WERI-Rb-1 (cell line): ENCODE measurements around the gene MESP1.
"Not testable (repeated sequence)": the region's sequence is repeated elsewhere in the genome, so short reads cannot be mapped to it uniquely, and the experiment has no call there.

Source experiments
- DNase-seq: peaks from one replicate; pipeline ENCODE4 v3.0.0-alpha.2; 2020
- H3K27ac ChIP-seq: fragments of 250-450 bp; sonication (Bioruptor Pico); 2 replicates; pipeline ENCODE4 v1.5.1; 2020; ENCODE audit warnings: mild to moderate bottlenecking, moderate library complexity
- H3K27me3 ChIP-seq: fragments of 250-450 bp; sonication (Bioruptor Pico); 2 replicates; pipeline ENCODE4 v1.5.1; 2021; ENCODE audit warnings: mild to moderate bottlenecking, low read depth, moderate library complexity; ENCODE audit not compliant: insufficient read depth, severe bottlenecking
- H3K36me3 ChIP-seq: fragments of 250-450 bp; sonication (Bioruptor Pico); 2 replicates; pipeline ENCODE4 v1.5.1; 2020; ENCODE audit warnings: mild to moderate bottlenecking, moderate library complexity
- H3K4me3 ChIP-seq: 2 replicates; pipeline ENCODE4 v1.5.1; 2011; ENCODE audit warnings: low read depth, mild to moderate bottlenecking, control low read depth, low read length
- H3K9me3 ChIP-seq: fragments of 250-450 bp; sonication (Bioruptor Pico); 2 replicates; pipeline ENCODE4 v1.5.1; 2021; ENCODE audit warnings: mild to moderate bottlenecking, moderate library complexity; ENCODE audit not compliant: severe bottlenecking
- TF ChIP-seq, protein P1 (sequence below): IDR thresholded peaks from 2 replicates; pipeline ENCODE4 v1.5.1; 2011; ENCODE audit warnings: low read depth, mild to moderate bottlenecking, control low read depth, inconsistent platforms, low read length

MESP1 gene

DNA sequence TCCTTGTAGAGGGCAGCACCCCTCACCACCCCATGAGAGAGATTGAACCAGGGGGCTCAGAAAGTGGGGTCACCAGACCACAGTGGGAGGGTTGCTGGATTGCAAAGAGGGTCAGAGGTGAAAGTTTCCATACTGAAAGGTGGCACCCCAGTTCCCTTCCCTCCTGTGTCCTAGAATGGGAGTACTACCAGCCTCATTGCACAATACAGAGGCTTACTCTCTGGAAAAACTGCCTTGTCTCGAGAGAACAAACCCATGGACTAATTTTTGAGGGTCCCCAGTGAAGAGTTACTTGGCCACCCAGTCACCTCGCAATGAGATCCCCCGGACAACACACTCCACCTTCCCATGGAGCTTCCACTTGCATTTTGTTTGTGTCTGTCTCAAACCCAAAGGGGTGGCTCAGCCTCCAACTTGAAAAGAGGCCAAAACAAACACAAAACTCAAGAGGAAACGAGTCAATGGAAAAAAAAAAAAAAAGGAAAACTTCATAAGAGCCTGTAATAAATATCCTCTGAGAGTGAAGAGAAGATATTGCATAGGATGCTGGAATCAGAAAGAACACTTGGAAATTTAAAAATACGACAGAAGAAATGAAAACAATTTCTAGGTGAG, 43.7 kb upstream of the MESP1 start:
- no peaks in the 10 kb centered on the region for H3K27me3 ChIP-seq
- no peaks in the 10 kb centered on the region for H3K36me3 ChIP-seq
- no peak for DNase-seq
- TF ChIP-seq, protein P1, sequence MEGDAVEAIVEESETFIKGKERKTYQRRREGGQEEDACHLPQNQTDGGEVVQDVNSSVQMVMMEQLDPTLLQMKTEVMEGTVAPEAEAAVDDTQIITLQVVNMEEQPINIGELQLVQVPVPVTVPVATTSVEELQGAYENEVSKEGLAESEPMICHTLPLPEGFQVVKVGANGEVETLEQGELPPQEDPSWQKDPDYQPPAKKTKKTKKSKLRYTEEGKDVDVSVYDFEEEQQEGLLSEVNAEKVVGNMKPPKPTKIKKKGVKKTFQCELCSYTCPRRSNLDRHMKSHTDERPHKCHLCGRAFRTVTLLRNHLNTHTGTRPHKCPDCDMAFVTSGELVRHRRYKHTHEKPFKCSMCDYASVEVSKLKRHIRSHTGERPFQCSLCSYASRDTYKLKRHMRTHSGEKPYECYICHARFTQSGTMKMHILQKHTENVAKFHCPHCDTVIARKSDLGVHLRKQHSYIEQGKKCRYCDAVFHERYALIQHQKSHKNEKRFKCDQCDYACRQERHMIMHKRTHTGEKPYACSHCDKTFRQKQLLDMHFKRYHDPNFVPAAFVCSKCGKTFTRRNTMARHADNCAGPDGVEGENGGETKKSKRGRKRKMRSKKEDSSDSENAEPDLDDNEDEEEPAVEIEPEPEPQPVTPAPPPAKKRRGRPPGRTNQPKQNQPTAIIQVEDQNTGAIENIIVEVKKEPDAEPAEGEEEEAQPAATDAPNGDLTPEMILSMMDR, result no peak
- H3K9me3 ChIP-seq, result no peaks in the 10 kb centered on the region
- no peak overlapping the region for H3K27ac ChIP-seq
- H3K4me3 ChIP-seq, result no peak overlapping the region

DNA sequence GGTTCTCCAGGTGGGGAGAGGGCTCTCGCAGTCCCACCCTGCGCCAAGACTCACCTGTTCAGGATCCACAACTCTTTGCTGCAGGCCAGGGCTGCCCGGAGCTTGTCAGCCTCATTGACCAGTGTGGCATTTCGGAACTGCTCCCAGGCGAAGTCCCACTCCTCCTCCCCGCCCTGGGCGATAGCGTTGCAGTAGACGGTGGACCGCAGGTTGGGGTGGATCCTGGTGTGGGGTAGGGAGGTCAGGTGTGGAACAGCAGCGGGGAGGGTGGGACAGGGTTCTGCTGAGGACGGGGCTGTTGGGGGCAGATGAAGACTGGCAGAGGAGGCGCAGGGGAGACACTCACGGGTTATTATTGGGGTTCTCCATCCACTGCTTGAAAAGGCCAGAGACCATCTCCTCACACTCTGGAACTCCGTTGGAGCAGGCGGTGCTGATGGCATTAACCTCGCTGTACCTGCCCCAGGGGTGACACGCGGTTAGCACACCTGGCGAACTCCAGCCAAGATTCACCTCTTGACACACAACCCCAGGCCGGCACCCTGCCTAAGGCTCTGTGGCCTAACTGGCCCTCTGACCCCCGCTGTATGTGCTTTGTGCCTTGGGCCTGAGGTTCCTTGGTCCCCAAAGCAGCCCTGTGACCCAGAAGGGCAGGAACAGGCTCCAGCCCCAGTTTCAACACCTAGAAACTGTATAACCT, 41.2 kb upstream of the MESP1 start:
- DNase-seq, result no peak
- Histone ChIP-seq H3K9me3 (peaks cover 6% of the 10 kb centered on the region), H3K27me3 (no peaks in the 10 kb centered on the region), H3K27ac (no peak overlapping the region), H3K36me3 (no peaks in the 10 kb centered on the region), H3K4me3 (no peak overlapping the region)
- TF ChIP-seq, protein P1, result no peak

DNA sequence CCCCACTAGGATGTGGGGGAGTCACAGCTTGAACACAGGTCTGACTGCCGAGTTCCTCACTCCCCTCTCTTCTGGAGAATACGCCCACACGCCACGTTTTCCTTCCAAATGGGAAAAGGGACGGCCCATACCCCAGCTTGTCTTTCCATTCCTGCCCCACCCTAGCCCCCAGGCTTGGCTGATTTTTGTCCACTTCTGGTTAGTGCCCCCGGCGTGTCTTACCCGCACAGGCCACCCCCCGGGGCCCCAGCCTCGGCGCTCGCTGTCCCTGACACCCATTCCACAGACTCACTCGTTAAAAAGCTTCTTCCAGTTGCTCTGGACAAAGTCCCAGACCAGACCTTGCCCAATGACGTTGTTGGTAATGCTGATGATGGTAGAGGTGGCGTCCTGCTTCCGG, 39.6 kb upstream of the MESP1 start:
- no peaks in the 10 kb centered on the region for H3K36me3 ChIP-seq
- H3K27me3 ChIP-seq, result no peaks in the 10 kb centered on the region
- DNase-seq, result no peak
- no peak overlapping the region for H3K27ac ChIP-seq
- H3K9me3 ChIP-seq, result peaks cover 6% of the 10 kb centered on the region
- no peak overlapping the region for H3K4me3 ChIP-seq
- TF ChIP-seq, protein P1, result no peak

DNA sequence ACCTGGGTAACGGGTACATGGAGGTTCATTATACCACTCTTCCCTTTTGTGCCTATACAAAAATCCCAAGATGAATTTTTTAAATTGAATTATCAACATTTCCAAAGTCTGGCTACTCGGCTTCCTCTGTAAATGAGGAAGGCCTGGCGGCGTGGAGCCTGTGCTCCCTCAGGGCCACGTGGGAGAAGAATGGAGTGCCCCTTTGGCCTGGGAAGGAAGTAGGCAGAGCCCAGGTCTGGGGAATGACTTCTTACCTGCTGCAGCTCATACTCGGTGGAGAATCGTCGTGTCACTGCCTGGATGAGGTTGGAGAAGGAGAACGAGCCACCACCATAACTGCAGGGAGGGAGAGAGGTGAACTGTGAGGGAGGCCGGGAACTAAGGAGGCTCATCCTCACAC, 39.2 kb upstream of the MESP1 start:
- Histone ChIP-seq H3K27ac (no peak overlapping the region), H3K9me3 (peaks cover 6% of the 10 kb centered on the region), H3K36me3 (no peaks in the 10 kb centered on the region), H3K4me3 (no peak overlapping the region), H3K27me3 (no peaks in the 10 kb centered on the region)
- DNase-seq, result no peak
- TF ChIP-seq, protein P1, result no peak

DNA sequence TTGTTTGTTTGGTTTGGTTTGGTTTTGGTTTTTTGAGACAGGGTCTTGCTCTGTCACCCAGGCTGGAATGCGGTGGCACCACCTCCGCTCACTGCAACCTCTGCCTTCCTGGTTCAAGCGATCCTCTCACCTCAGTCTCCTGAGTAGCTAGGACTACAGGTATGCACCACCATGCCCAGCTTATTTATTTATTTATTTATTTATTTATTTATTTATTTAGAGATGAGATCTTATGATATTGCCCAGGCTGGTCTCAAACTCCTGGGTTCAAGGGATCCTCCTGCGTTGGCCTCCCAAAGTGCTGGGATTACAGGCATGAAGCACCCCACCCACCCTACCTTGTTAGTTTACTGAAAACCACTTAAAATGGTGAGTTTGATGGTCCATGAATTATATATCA, 37.5 kb upstream of the MESP1 start:
- H3K27ac ChIP-seq, H3K9me3 ChIP-seq, DNase-seq, H3K36me3 ChIP-seq, H3K4me3 ChIP-seq, H3K27me3 ChIP-seq: not testable (repeated sequence)

DNA sequence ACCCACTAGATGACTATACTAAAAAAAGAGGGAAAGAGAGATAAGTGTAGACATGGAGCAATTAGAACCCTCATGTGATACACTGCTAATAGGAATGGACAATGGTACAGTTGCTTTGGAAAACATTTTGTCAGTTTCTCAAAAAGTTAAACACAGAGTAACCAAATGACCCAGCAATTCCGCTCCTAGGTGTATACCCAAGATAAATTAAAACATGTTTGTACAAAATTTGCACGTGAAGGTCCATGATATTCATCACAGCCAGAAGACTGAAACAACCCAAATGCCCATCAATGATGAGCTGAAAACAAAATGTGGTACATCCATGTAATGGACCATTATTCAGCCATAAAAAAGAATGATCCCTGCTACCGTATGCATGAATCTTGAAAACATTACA, 36.9 kb upstream of the MESP1 start:
- Histone ChIP-seq H3K9me3 (peaks cover 6% of the 10 kb centered on the region), H3K4me3 (no peak overlapping the region), H3K27me3 (no peaks in the 10 kb centered on the region), H3K27ac (no peak overlapping the region), H3K36me3 (no peaks in the 10 kb centered on the region)
- TF ChIP-seq, protein P1, result no peak
- no peak for DNase-seq
